ENCODE measurements around the gene RTTN.

DNA sequence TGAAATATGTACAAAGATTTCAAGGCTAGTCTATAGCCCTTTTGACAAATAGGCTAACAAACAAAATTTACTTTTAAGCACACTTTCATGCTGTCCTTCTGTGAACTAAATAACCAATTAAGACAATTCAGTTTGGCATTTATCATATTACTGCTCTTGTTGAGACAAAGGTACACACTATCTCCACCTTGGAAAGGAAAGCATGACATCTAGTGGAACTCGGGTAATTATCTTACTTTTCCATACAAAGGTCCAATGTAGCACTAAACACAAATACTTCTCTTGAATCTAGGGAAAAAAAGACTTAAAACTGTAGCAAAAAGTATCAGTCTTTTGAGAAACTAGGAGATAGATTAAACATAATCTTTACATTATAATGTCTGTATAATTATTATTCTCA, 132.8 kb downstream of the RTTN start:
- TF ChIP-seq, protein P1, sequence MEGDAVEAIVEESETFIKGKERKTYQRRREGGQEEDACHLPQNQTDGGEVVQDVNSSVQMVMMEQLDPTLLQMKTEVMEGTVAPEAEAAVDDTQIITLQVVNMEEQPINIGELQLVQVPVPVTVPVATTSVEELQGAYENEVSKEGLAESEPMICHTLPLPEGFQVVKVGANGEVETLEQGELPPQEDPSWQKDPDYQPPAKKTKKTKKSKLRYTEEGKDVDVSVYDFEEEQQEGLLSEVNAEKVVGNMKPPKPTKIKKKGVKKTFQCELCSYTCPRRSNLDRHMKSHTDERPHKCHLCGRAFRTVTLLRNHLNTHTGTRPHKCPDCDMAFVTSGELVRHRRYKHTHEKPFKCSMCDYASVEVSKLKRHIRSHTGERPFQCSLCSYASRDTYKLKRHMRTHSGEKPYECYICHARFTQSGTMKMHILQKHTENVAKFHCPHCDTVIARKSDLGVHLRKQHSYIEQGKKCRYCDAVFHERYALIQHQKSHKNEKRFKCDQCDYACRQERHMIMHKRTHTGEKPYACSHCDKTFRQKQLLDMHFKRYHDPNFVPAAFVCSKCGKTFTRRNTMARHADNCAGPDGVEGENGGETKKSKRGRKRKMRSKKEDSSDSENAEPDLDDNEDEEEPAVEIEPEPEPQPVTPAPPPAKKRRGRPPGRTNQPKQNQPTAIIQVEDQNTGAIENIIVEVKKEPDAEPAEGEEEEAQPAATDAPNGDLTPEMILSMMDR (conservative IDR thresholded peaks at IDR 0.05; ENCODE audit: low read length) = no peak
- TF ChIP-seq EZH2phosphoT487 (IDR thresholded peaks at IDR 0.05; ENCODE audit: borderline replicate concordance, low read depth, low read length) = no peak

Measured in OCI-LY7 (cell line).